Panc1 (cell line): ENCODE measurements around the gene TMCO6.
"Not testable (repeated sequence)": the region's sequence is repeated elsewhere in the genome, so short reads cannot be mapped to it uniquely, and the experiment has no call there.

Source experiments
- CTCF ChIP-seq: fragments of 450-650 bp; IDR thresholded peaks from 2 replicates; pipeline ENCODE4 v1.5.1; 2017; ENCODE audit warnings: mild to moderate bottlenecking
- POLR2AphosphoS5 ChIP-seq: IDR thresholded peaks from 2 replicates; pipeline ENCODE4 v1.6.1; 2012; ENCODE audit warnings: mild to moderate bottlenecking, low read depth, low read length, moderate library complexity
- SIN3A ChIP-seq: IDR thresholded peaks from 2 replicates; pipeline ENCODE4 v1.6.1; 2012; ENCODE audit warnings: low read depth, mild to moderate bottlenecking, low read length, moderate library complexity, borderline replicate concordance; ENCODE audit not compliant: insufficient read depth
- TF ChIP-seq, protein P1 (sequence below), 2 experiments: IDR thresholded peaks; 2 replicates each; pipeline ENCODE4 v1.6.1; 2011 to 2012; ENCODE audit warnings: low read depth in 2 of 2, control low read depth in 1 of 2, low read length in 1 of 2, mild to moderate bottlenecking in 1 of 2, moderate library complexity in 1 of 2; ENCODE audit not compliant: insufficient read depth in 1 of 2

- not testable (repeated sequence) for TF ChIP-seq CTCF, POLR2AphosphoS5, SIN3A
- TF ChIP-seq, protein P1, sequence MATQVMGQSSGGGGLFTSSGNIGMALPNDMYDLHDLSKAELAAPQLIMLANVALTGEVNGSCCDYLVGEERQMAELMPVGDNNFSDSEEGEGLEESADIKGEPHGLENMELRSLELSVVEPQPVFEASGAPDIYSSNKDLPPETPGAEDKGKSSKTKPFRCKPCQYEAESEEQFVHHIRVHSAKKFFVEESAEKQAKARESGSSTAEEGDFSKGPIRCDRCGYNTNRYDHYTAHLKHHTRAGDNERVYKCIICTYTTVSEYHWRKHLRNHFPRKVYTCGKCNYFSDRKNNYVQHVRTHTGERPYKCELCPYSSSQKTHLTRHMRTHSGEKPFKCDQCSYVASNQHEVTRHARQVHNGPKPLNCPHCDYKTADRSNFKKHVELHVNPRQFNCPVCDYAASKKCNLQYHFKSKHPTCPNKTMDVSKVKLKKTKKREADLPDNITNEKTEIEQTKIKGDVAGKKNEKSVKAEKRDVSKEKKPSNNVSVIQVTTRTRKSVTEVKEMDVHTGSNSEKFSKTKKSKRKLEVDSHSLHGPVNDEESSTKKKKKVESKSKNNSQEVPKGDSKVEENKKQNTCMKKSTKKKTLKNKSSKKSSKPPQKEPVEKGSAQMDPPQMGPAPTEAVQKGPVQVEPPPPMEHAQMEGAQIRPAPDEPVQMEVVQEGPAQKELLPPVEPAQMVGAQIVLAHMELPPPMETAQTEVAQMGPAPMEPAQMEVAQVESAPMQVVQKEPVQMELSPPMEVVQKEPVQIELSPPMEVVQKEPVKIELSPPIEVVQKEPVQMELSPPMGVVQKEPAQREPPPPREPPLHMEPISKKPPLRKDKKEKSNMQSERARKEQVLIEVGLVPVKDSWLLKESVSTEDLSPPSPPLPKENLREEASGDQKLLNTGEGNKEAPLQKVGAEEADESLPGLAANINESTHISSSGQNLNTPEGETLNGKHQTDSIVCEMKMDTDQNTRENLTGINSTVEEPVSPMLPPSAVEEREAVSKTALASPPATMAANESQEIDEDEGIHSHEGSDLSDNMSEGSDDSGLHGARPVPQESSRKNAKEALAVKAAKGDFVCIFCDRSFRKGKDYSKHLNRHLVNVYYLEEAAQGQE (IDR thresholded peaks at IDR 0.05; ENCODE audit: insufficient read depth in 1 of 2, low read depth in 2 of 2, low read length in 1 of 2): not testable (repeated sequence)
These were observed 21.1 kb downstream of the TMCO6 start for GRCh38 chr5:140660371-140660770.
